ENCODE results near the gene JARID2.
A peak's percentile ranks its signal among the peaks of the same experiment; 100 is the strongest.

The JARID2 gene

DNA sequence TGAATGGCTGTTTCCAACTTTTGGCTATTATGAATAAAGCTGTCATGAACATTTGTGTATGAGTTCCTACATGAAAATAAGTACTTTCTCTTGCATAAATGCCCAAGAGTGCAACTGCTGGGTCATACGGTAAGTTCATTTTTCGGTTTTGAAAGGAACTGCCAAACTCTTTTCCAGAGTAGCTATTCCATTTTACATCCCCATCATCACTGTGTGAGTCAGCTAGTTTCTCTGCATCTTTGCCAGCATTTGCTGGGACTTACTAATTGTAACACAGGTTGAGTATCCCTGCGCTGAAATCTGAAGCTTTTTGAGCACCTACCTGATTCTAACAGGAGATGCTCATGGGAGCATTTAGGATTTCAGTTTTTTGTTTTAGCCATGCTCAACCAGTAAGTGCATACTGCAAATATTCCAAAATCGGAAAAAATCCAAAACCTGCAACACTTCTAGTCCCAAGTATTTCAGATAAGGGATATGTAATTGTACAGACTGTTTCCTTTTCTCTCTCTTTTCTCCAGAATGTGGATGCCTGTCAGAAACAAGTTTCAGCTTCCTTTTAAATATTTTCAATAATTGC is 298.5 kb downstream of the JARID2 start:
- DNase-seq (ENCODE audit: low spot score in 2 of 2) (no peak), ATAC-seq (replicated peaks; ENCODE audit: extremely low read depth, poor library complexity, severe bottlenecking) (no peak)
- peaks cover 3% of the 10 kb centered on the region for H3K36me3 Mint-ChIP-seq (ENCODE audit: insufficient read depth)
- H3K4me1 Mint-ChIP-seq = peaks cover 12% of the 10 kb centered on the region
- H3K27me3 Mint-ChIP-seq = no peaks in the 10 kb centered on the region
- H3K9me3 Mint-ChIP-seq = peaks cover 6% of the 10 kb centered on the region
- no peak overlapping the region for H3K4me3 Mint-ChIP-seq
- H3K27ac Mint-ChIP-seq (ENCODE audit: low read depth) = no peak overlapping the region

GRCh38 chr6:15546591-15546990 is 300.7 kb downstream of the JARID2 start:
- no peak for ATAC-seq (replicated peaks; ENCODE audit: extremely low read depth, poor library complexity, severe bottlenecking)
- H3K4me1 Mint-ChIP-seq = peaks cover 22% of the 10 kb centered on the region
- no peaks in the 10 kb centered on the region for H3K27me3 Mint-ChIP-seq
- H3K4me3 Mint-ChIP-seq = no peak overlapping the region
- H3K36me3 Mint-ChIP-seq (ENCODE audit: insufficient read depth) = peaks cover 3% of the 10 kb centered on the region
- H3K27ac Mint-ChIP-seq (ENCODE audit: low read depth) = no peak overlapping the region
- H3K9me3 Mint-ChIP-seq = peaks cover 6% of the 10 kb centered on the region
- no peak for DNase-seq (ENCODE audit: low spot score in 2 of 2)

DNA sequence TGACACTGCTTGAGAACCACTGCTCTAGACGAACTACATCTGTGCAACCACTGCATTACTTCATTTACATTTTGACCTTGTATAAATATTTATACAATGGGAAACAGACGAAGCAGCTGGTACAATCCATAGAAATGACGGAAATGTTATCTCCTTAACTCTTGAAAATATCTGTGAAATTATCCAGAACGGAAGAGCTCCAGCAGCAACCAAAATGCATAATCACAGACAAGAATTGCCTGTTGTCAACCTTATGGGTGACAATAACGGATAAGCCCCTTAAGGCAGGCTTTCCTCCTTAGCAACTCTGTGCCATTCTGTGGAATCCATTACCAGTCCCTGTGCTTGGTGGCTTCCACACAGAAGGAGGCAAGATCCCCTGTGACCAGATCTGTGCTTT is 301.5 kb downstream of the JARID2 start:
- no peaks in the 10 kb centered on the region for H3K27me3 Mint-ChIP-seq

GRCh38 chr6:15549371-15549770 is 303.5 kb downstream of the JARID2 start:
- Mint-ChIP-seq H3K36me3 (ENCODE audit: insufficient read depth) (peaks cover 3% of the 10 kb centered on the region), H3K9me3 (no peaks in the 10 kb centered on the region), H3K4me1 (peaks cover 32% of the 10 kb centered on the region), H3K27me3 (no peaks in the 10 kb centered on the region), H3K27ac (ENCODE audit: low read depth) (no peak overlapping the region), H3K4me3 (no peak overlapping the region)
- DNase-seq (ENCODE audit: low spot score in 2 of 2) = no peak
- ATAC-seq (replicated peaks; ENCODE audit: extremely low read depth, poor library complexity, severe bottlenecking) = no peak

More for the DNA sequence above, 301.5 kb downstream of the JARID2 start:
- peaks cover 6% of the 10 kb centered on the region for H3K9me3 Mint-ChIP-seq
- ATAC-seq (replicated peaks; ENCODE audit: extremely low read depth, poor library complexity, severe bottlenecking) = no peak
- peaks cover 26% of the 10 kb centered on the region for H3K4me1 Mint-ChIP-seq
- H3K36me3 Mint-ChIP-seq (ENCODE audit: insufficient read depth) = peaks cover 3% of the 10 kb centered on the region
- H3K27ac Mint-ChIP-seq (ENCODE audit: low read depth) = no peak overlapping the region
- DNase-seq (ENCODE audit: low spot score in 2 of 2) = no peak
- no peak overlapping the region for H3K4me3 Mint-ChIP-seq

- H3K4me3 Mint-ChIP-seq = no peak overlapping the region
- H3K9me3 Mint-ChIP-seq = no peaks in the 10 kb centered on the region
- H3K27me3 Mint-ChIP-seq = no peaks in the 10 kb centered on the region
- ATAC-seq (replicated peaks; ENCODE audit: extremely low read depth, poor library complexity, severe bottlenecking) (no peak), DNase-seq (ENCODE audit: low spot score in 2 of 2) (no peak)
- peaks cover 42% of the 10 kb centered on the region for H3K4me1 Mint-ChIP-seq
- peak overlapping the region; percentile 19 for H3K27ac Mint-ChIP-seq (ENCODE audit: low read depth)
- H3K36me3 Mint-ChIP-seq (ENCODE audit: insufficient read depth) = peaks cover 2% of the 10 kb centered on the region
Observed at GRCh38 chr6:15550546-15551123, 304.8 kb downstream of the JARID2 start.

- no peak for DNase-seq (ENCODE audit: low spot score in 2 of 2)
- H3K4me1 Mint-ChIP-seq = peaks cover 43% of the 10 kb centered on the region
- ATAC-seq (replicated peaks; ENCODE audit: extremely low read depth, poor library complexity, severe bottlenecking) = no peak
- H3K27me3 Mint-ChIP-seq = no peaks in the 10 kb centered on the region
- H3K4me3 Mint-ChIP-seq = no peak overlapping the region
- no peaks in the 10 kb centered on the region for H3K36me3 Mint-ChIP-seq (ENCODE audit: insufficient read depth)
- H3K27ac Mint-ChIP-seq (ENCODE audit: low read depth) = no peak overlapping the region
- no peaks in the 10 kb centered on the region for H3K9me3 Mint-ChIP-seq
Observed at GRCh38 chr6:15551262-15551661, 305.4 kb downstream of the JARID2 start.

DNA sequence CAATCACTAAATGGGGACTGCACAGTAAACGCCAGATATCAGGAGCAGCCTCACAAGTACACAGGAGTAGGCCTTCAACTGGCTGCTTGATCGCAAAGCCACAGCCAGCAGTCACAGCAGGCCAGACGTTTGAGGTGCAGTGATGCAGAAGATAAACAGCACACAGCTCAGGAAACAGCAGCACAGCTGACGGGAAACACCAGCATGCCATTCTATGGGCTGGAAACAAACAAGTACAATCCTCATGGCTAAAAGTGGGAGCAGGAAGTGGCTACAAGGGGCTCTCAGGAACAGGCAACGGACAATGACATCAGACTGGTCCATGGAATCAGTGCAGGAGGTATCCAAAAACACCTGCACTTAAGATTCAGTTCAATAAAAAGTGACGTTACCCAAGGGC is 305.9 kb downstream of the JARID2 start:
- H3K9me3 Mint-ChIP-seq = no peaks in the 10 kb centered on the region
- no peak overlapping the region for H3K4me3 Mint-ChIP-seq
- no peak overlapping the region for H3K27ac Mint-ChIP-seq (ENCODE audit: low read depth)
- ATAC-seq (replicated peaks; ENCODE audit: extremely low read depth, poor library complexity, severe bottlenecking) (no peak), DNase-seq (ENCODE audit: low spot score in 2 of 2) (no peak)
- no peaks in the 10 kb centered on the region for H3K36me3 Mint-ChIP-seq (ENCODE audit: insufficient read depth)
- no peaks in the 10 kb centered on the region for H3K27me3 Mint-ChIP-seq
- peaks cover 46% of the 10 kb centered on the region for H3K4me1 Mint-ChIP-seq

GRCh38 chr6:15553031-15553430 is 307.2 kb downstream of the JARID2 start:
- Mint-ChIP-seq H3K4me1 (peaks cover 44% of the 10 kb centered on the region), H3K27me3 (no peaks in the 10 kb centered on the region), H3K9me3 (no peaks in the 10 kb centered on the region), H3K4me3 (no peak overlapping the region), H3K27ac (ENCODE audit: low read depth) (no peak overlapping the region), H3K36me3 (ENCODE audit: insufficient read depth) (no peaks in the 10 kb centered on the region)
- DNase-seq (ENCODE audit: low spot score in 2 of 2) (no peak), ATAC-seq (replicated peaks; ENCODE audit: extremely low read depth, poor library complexity, severe bottlenecking) (no peak)

- Mint-ChIP-seq H3K36me3 (ENCODE audit: insufficient read depth) (no peaks in the 10 kb centered on the region), H3K4me3 (no peak overlapping the region), H3K9me3 (no peaks in the 10 kb centered on the region), H3K4me1 (peaks cover 44% of the 10 kb centered on the region), H3K27me3 (no peaks in the 10 kb centered on the region), H3K27ac (ENCODE audit: low read depth) (no peak overlapping the region)
- DNase-seq (ENCODE audit: low spot score in 2 of 2) = no peak
- ATAC-seq (replicated peaks; ENCODE audit: extremely low read depth, poor library complexity, severe bottlenecking) = no peak
Observed at GRCh38 chr6:15553736-15554294, 307.9 kb downstream of the JARID2 start.

DNA sequence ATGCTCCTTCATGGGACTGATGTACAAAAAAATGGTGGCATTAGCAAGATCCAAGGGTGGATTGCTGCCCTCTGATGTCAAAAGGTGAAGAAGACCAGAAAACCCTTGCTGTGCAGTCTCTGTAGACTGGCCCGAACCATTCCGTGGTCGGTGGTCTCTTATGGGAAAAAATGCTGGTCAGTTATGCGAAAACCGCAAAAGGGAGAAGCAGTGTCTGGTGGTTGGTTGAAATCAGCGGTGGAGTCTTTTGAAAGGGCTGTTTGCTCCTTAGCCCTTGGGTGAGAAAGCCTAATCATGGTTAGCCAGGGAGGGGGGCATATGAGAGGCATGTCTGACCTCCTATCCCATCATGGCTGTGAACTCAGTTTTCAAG is 308.8 kb downstream of the JARID2 start:
- Mint-ChIP-seq H3K27ac (ENCODE audit: low read depth) (no peak overlapping the region), H3K4me1 (peaks cover 44% of the 10 kb centered on the region)
- DNase-seq (ENCODE audit: low spot score in 2 of 2) = no peak

GRCh38 chr6:15555101-15556038 is 309.5 kb downstream of the JARID2 start:
- H3K27me3 Mint-ChIP-seq = no peaks in the 10 kb centered on the region
- no peak for DNase-seq (ENCODE audit: low spot score in 2 of 2)
- ATAC-seq (replicated peaks; ENCODE audit: extremely low read depth, poor library complexity, severe bottlenecking) = no peak
- H3K9me3 Mint-ChIP-seq = no peaks in the 10 kb centered on the region
- H3K4me1 Mint-ChIP-seq = peaks cover 44% of the 10 kb centered on the region
- no peak overlapping the region for H3K4me3 Mint-ChIP-seq
- no peaks in the 10 kb centered on the region for H3K36me3 Mint-ChIP-seq (ENCODE audit: insufficient read depth)
- H3K27ac Mint-ChIP-seq (ENCODE audit: low read depth) = no peak overlapping the region

More for the DNA sequence above, 308.8 kb downstream of the JARID2 start:
- no peak for ATAC-seq (replicated peaks; ENCODE audit: extremely low read depth, poor library complexity, severe bottlenecking)
- H3K9me3 Mint-ChIP-seq = no peaks in the 10 kb centered on the region
- H3K4me3 Mint-ChIP-seq = no peak overlapping the region
- H3K27me3 Mint-ChIP-seq = no peaks in the 10 kb centered on the region
- H3K36me3 Mint-ChIP-seq (ENCODE audit: insufficient read depth) = no peaks in the 10 kb centered on the region

DNA sequence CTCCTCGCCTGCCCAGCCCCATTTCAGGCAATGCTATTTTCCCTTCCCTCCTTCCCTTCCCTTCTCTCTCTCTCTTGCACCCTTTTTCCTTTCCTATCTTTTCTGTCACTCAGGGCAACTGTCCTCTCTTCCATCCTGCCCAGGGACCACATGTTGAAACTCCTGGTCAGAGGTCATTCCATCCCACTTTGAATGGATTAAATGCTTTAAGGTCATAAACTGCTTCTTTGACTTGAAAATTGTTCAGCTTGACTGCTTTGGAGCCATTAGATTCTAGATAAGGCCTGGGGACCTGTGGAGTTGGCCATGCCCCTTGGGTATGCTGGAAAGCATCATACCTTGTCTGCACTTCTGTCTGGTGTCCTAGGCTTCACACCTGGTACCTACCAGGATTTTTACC is 310.8 kb downstream of the JARID2 start:
- H3K9me3 Mint-ChIP-seq = no peaks in the 10 kb centered on the region
- H3K36me3 Mint-ChIP-seq (ENCODE audit: insufficient read depth) = no peaks in the 10 kb centered on the region
- peaks cover 33% of the 10 kb centered on the region for H3K4me1 Mint-ChIP-seq
- ATAC-seq (replicated peaks; ENCODE audit: extremely low read depth, poor library complexity, severe bottlenecking) = no peak
- no peak for DNase-seq (ENCODE audit: low spot score in 2 of 2)
- H3K27me3 Mint-ChIP-seq = no peaks in the 10 kb centered on the region
- H3K4me3 Mint-ChIP-seq = no peak overlapping the region
- H3K27ac Mint-ChIP-seq (ENCODE audit: low read depth) = no peak overlapping the region
